Measurements from ENCODE around the gene STKLD1. TPM values are rescaled to one million over a fixed set of nuclear protein-coding genes. Genes with fewer than 3 reads are reported as not detected.

The STKLD1 gene
- polyA plus RNA-seq, 2 of the 4 experiments (the other 2 are of a cell fraction), result 1.1 to 1.2 TPM

GRCh38 chr9:133417541-133418461 lies 41.6 kb downstream of the STKLD1 start, which contains the start of gene REXO4 (continued):
- 0 out of 3 replicates have a peak, but pooled peaks have one; percentile 8 for TF ChIP-seq SMC3 (IDR thresholded peaks at IDR 0.05)
- TF ChIP-seq E2F6 (IDR thresholded peaks at IDR 0.05; ENCODE audit: borderline replicate concordance, low read depth), result peak; percentile 78; the same call in 1 of the 2 replicates
- no peak for TF ChIP-seq RAD21 (conservative IDR thresholded peaks at IDR 0.05 in 1 of 2, IDR thresholded peaks at IDR 0.05 in 1 of 2)
- peak; percentile 97 for TF ChIP-seq BHLHE40 (IDR thresholded peaks at IDR 0.05; ENCODE audit: low read depth, low read length)
- no peak for TF ChIP-seq HOXA7 (CRISPR knock-in tag; IDR thresholded peaks at IDR 0.05)
- TF ChIP-seq KDM5A (IDR thresholded peaks at IDR 0.05), result peak; percentile 80; the same call in 1 of the 2 replicates
- no peak for TF ChIP-seq USF2 (IDR thresholded peaks at IDR 0.05)
- TF ChIP-seq MYC (IDR thresholded peaks at IDR 0.05; ENCODE audit: borderline replicate concordance, low read length), result peak; percentile 96
- TF ChIP-seq KDM1A (IDR thresholded peaks at IDR 0.05; ENCODE audit: low read depth), result no peak
- no peak; the same call in 1 of the 2 replicates for TF ChIP-seq HOXB13 (CRISPR knock-in tag; IDR thresholded peaks at IDR 0.05; ENCODE audit: low read depth)
- no peak for TF ChIP-seq NR3C1 (IDR thresholded peaks at IDR 0.05)
- no peak for TF ChIP-seq ZNF302 (CRISPR knock-in tag; IDR thresholded peaks at IDR 0.05)
- no peak for TF ChIP-seq JUNB (IDR thresholded peaks at IDR 0.05)
- TF ChIP-seq PHF8 (IDR thresholded peaks at IDR 0.05; ENCODE audit: borderline replicate concordance, low read depth), result peak; percentile 81; the same call in 1 of the 2 replicates
- no peak for TF ChIP-seq ESRRA (IDR thresholded peaks at IDR 0.05; ENCODE audit: borderline replicate concordance, low read length)
- TF ChIP-seq JUN (IDR thresholded peaks at IDR 0.05), result peak; percentile 67 to 96; a peak in 3 of 5 replicates
- no peak for TF ChIP-seq FOSL2 (IDR thresholded peaks at IDR 0.05)
- TF ChIP-seq FOSL2 (CRISPR knock-in tag; IDR thresholded peaks at IDR 0.05), result 0 out of 2 replicates have a peak, but pooled peaks have one; percentile 3
- no peak for TF ChIP-seq CEBPB (IDR thresholded peaks at IDR 0.05)
- TF ChIP-seq POLR2A (IDR thresholded peaks at IDR 0.05; ENCODE audit: low read length), result peak; percentile 40; the same call in 1 of the 2 replicates
- TF ChIP-seq ZC3H11A (IDR thresholded peaks at IDR 0.05), result peak; percentile 26; the same call in 1 of the 2 replicates
- TF ChIP-seq GATA3 (IDR thresholded peaks at IDR 0.05; ENCODE audit: borderline replicate concordance), result peak; percentile 60; the same call in 1 of the 2 replicates
- no peak for TF ChIP-seq CBX2 (IDR thresholded peaks at IDR 0.05; ENCODE audit: borderline replicate concordance, low read depth)
- TF ChIP-seq MAX (IDR thresholded peaks at IDR 0.05), result peak; percentile 98

- no peak for DNase-seq (ENCODE audit: low read depth in 1 of 2, low spot score in 1 of 2)
- H3K9me3 ChIP-seq, result no peaks in the 10 kb centered on the region
- H3K4me3 ChIP-seq, result no peak overlapping the region
- ChIA-PET POLR2A (interaction anchor here (0.9 to 2.3 kb wide), 2 partner anchors 40 to 42 kb away, joined by 3 to 9 read pairs; partner anchors contain the start of gene CACFD1), CTCF (interaction anchor here (0.6 to 6.5 kb wide), 5 partner anchors 10 to 73 kb away, joined by 3 to 45 read pairs (median 3); no protein-coding TSS in a partner anchor)
- no peak for ATAC-seq
- H3K4me2 ChIP-seq, result peak overlapping the region; percentile 71
- H3K27ac ChIP-seq, result no peak overlapping the region
- 83% methylated on average over 13 of the region's 13 CpGs for WGBS (ENCODE audit: missing lambda C conversion rate)
- no peak for FAIRE-seq
- TF ChIP-seq RCOR1 (IDR thresholded peaks at IDR 0.05; ENCODE audit: low read depth, low read length) (no peak), EHF (CRISPR knock-in tag; IDR thresholded peaks at IDR 0.05) (no peak), ELK1 (IDR thresholded peaks at IDR 0.05; ENCODE audit: low read depth, low read length) (no peak), RAD21 (conservative IDR thresholded peaks at IDR 0.05 in 1 of 2, IDR thresholded peaks at IDR 0.05 in 1 of 2) (no peak), JUN (IDR thresholded peaks at IDR 0.05) (no peak), CHD4 (IDR thresholded peaks at IDR 0.05; ENCODE audit: borderline replicate concordance) (no peak), ZNF302 (CRISPR knock-in tag; IDR thresholded peaks at IDR 0.05) (no peak), MAZ (IDR thresholded peaks at IDR 0.05; ENCODE audit: borderline replicate concordance, low read depth, low read length) (no peak), HMGXB4 (CRISPR knock-in tag; IDR thresholded peaks at IDR 0.05; ENCODE audit: borderline replicate concordance) (no peak), HDAC2 (IDR thresholded peaks at IDR 0.05) (no peak), CHD2 (IDR thresholded peaks at IDR 0.05; ENCODE audit: low read length, partially characterized antibody) (no peak), FOXS1 (CRISPR knock-in tag; IDR thresholded peaks at IDR 0.05) (no peak), JUNB (IDR thresholded peaks at IDR 0.05) (no peak), HOXA7 (CRISPR knock-in tag; IDR thresholded peaks at IDR 0.05) (no peak)
- H3K4me1 ChIP-seq, result peaks cover 14% of the 10 kb centered on the region; the same call in 1 of the 3 replicates
Observed at GRCh38 chr9:133419005-133419404, 42.8 kb downstream of the STKLD1 start.

All from A549 (cell line).